ENCODE results near the gene TMEM30B.
"Not testable (repeated sequence)": the region's sequence is repeated elsewhere in the genome, so short reads cannot be mapped to it uniquely, and the experiment has no call there.

TMEM30B gene

GRCh38 chr14:61252369-61253063 lies 28.6 kb downstream of the TMEM30B start:
- Histone ChIP-seq H3K36me3 (ENCODE audit: control insufficient read depth, insufficient read depth, low read length, severe bottlenecking) (no peaks in the 10 kb centered on the region), H3K4me3 (ENCODE audit: low read length) (peak overlapping the region; percentile 22)

GRCh38 chr14:61250063-61250462 lies 31.1 kb downstream of the TMEM30B start:
- no peak overlapping the region for H3K9ac ChIP-seq (ENCODE audit: low read length)
- no peaks in the 10 kb centered on the region for H3K27me3 ChIP-seq (replicated peaks; ENCODE audit: control insufficient read depth, insufficient read depth, low read length)
- no peaks in the 10 kb centered on the region for H3K36me3 ChIP-seq (ENCODE audit: control insufficient read depth, insufficient read depth, low read length, severe bottlenecking)
- H3K4me1 ChIP-seq (ENCODE audit: control insufficient read depth, insufficient read depth, low read length) = peaks cover 6% of the 10 kb centered on the region
- no peaks in the 10 kb centered on the region for H3K9me3 ChIP-seq (ENCODE audit: control insufficient read depth, low read length)
- H3K4me3 ChIP-seq (ENCODE audit: low read length) = no peak overlapping the region
- no peak for DNase-seq (ENCODE audit: low read depth)

More at GRCh38 chr14:61252369-61253063, 28.6 kb downstream of the TMEM30B start:
- H3K27me3 ChIP-seq (replicated peaks; ENCODE audit: control insufficient read depth, insufficient read depth, low read length) = no peaks in the 10 kb centered on the region
- H3K4me1 ChIP-seq (ENCODE audit: control insufficient read depth, insufficient read depth, low read length) = peaks cover 6% of the 10 kb centered on the region
- DNase-seq (ENCODE audit: low read depth) = peak; percentile 98
- H3K9ac ChIP-seq (ENCODE audit: low read length) = peak overlapping the region; percentile 71
- H3K9me3 ChIP-seq (ENCODE audit: control insufficient read depth, low read length) = no peaks in the 10 kb centered on the region

- no peaks in the 10 kb centered on the region for H3K27me3 ChIP-seq (replicated peaks; ENCODE audit: control insufficient read depth, insufficient read depth, low read length)
- H3K4me1 ChIP-seq (ENCODE audit: control insufficient read depth, insufficient read depth, low read length) = peaks cover 6% of the 10 kb centered on the region
- DNase-seq (ENCODE audit: low read depth) = peak; percentile 48
- H3K4me3 ChIP-seq (ENCODE audit: low read length) = no peak overlapping the region
- no peak overlapping the region for H3K9ac ChIP-seq (ENCODE audit: low read length)
- no peaks in the 10 kb centered on the region for H3K9me3 ChIP-seq (ENCODE audit: control insufficient read depth, low read length)
- H3K36me3 ChIP-seq (ENCODE audit: control insufficient read depth, insufficient read depth, low read length, severe bottlenecking) = no peaks in the 10 kb centered on the region
Measured at GRCh38 chr14:61247935-61248334, 33.2 kb downstream of the TMEM30B start.

- H3K4me3 ChIP-seq (ENCODE audit: low read length) = no peak overlapping the region
- no peaks in the 10 kb centered on the region for H3K27me3 ChIP-seq (replicated peaks; ENCODE audit: control insufficient read depth, insufficient read depth, low read length)
- no peak overlapping the region for H3K9ac ChIP-seq (ENCODE audit: low read length)
- no peaks in the 10 kb centered on the region for H3K9me3 ChIP-seq (ENCODE audit: control insufficient read depth, low read length)
- no peak for DNase-seq (ENCODE audit: low read depth)
- no peaks in the 10 kb centered on the region for H3K4me1 ChIP-seq (ENCODE audit: control insufficient read depth, insufficient read depth, low read length)
- no peaks in the 10 kb centered on the region for H3K36me3 ChIP-seq (ENCODE audit: control insufficient read depth, insufficient read depth, low read length, severe bottlenecking)
Measured at GRCh38 chr14:61246721-61247120, 34.4 kb downstream of the TMEM30B start.

GRCh38 chr14:61244009-61244408 lies 37.1 kb downstream of the TMEM30B start:
- H3K4me3 ChIP-seq (ENCODE audit: low read length) = no peak overlapping the region
- H3K9me3 ChIP-seq (ENCODE audit: control insufficient read depth, low read length) = peaks cover 13% of the 10 kb centered on the region
- no peak overlapping the region for H3K9ac ChIP-seq (ENCODE audit: low read length)
- H3K36me3 ChIP-seq (ENCODE audit: control insufficient read depth, insufficient read depth, low read length, severe bottlenecking) = no peaks in the 10 kb centered on the region
- H3K27me3 ChIP-seq (replicated peaks; ENCODE audit: control insufficient read depth, insufficient read depth, low read length) = no peaks in the 10 kb centered on the region
- no peaks in the 10 kb centered on the region for H3K4me1 ChIP-seq (ENCODE audit: control insufficient read depth, insufficient read depth, low read length)
- no peak for DNase-seq (ENCODE audit: low read depth)

- peaks cover 13% of the 10 kb centered on the region for H3K9me3 ChIP-seq (ENCODE audit: control insufficient read depth, low read length)
- H3K27me3 ChIP-seq (replicated peaks; ENCODE audit: control insufficient read depth, insufficient read depth, low read length) = no peaks in the 10 kb centered on the region
- no peak for DNase-seq (ENCODE audit: low read depth)
- no peaks in the 10 kb centered on the region for H3K36me3 ChIP-seq (ENCODE audit: control insufficient read depth, insufficient read depth, low read length, severe bottlenecking)
- no peak overlapping the region for H3K4me3 ChIP-seq (ENCODE audit: low read length)
- H3K4me1 ChIP-seq (ENCODE audit: control insufficient read depth, insufficient read depth, low read length) = peaks cover 8% of the 10 kb centered on the region
- no peak overlapping the region for H3K9ac ChIP-seq (ENCODE audit: low read length)
Measured at GRCh38 chr14:61240206-61240605, 40.9 kb downstream of the TMEM30B start.

- not testable (repeated sequence) for H3K4me3 ChIP-seq (ENCODE audit: low read length); H3K36me3 ChIP-seq (ENCODE audit: control insufficient read depth, insufficient read depth, low read length, severe bottlenecking); H3K27me3 ChIP-seq (replicated peaks; ENCODE audit: control insufficient read depth, insufficient read depth, low read length); DNase-seq (ENCODE audit: low read depth); H3K9ac ChIP-seq (ENCODE audit: low read length)
- Histone ChIP-seq H3K4me1 (ENCODE audit: control insufficient read depth, insufficient read depth, low read length) (peaks cover 17% of the 10 kb centered on the region), H3K9me3 (ENCODE audit: control insufficient read depth, low read length) (peaks cover 13% of the 10 kb centered on the region)
Measured at GRCh38 chr14:61239285-61239684, 41.9 kb downstream of the TMEM30B start.

- DNase-seq (ENCODE audit: low read depth) = no peak
- Histone ChIP-seq H3K9ac (ENCODE audit: low read length) (no peak overlapping the region), H3K27me3 (replicated peaks; ENCODE audit: control insufficient read depth, insufficient read depth, low read length) (no peaks in the 10 kb centered on the region), H3K9me3 (ENCODE audit: control insufficient read depth, low read length) (peaks cover 13% of the 10 kb centered on the region), H3K4me3 (ENCODE audit: low read length) (no peak overlapping the region), H3K4me1 (ENCODE audit: control insufficient read depth, insufficient read depth, low read length) (peaks cover 23% of the 10 kb centered on the region), H3K36me3 (ENCODE audit: control insufficient read depth, insufficient read depth, low read length, severe bottlenecking) (no peaks in the 10 kb centered on the region)
Measured at GRCh38 chr14:61238611-61239245, 42.4 kb downstream of the TMEM30B start.

- peaks cover 34% of the 10 kb centered on the region for H3K4me1 ChIP-seq (ENCODE audit: control insufficient read depth, insufficient read depth, low read length)
- H3K27me3 ChIP-seq (replicated peaks; ENCODE audit: control insufficient read depth, insufficient read depth, low read length) = no peaks in the 10 kb centered on the region
- no peaks in the 10 kb centered on the region for H3K36me3 ChIP-seq (ENCODE audit: control insufficient read depth, insufficient read depth, low read length, severe bottlenecking)
- H3K9me3 ChIP-seq (ENCODE audit: control insufficient read depth, low read length) = no peaks in the 10 kb centered on the region
- no peak overlapping the region for H3K9ac ChIP-seq (ENCODE audit: low read length)
- no peak overlapping the region for H3K4me3 ChIP-seq (ENCODE audit: low read length)
- no peak for DNase-seq (ENCODE audit: low read depth)
Measured at GRCh38 chr14:61234215-61234916, 46.8 kb downstream of the TMEM30B start.

GRCh38 chr14:61233436-61233956 lies 47.6 kb downstream of the TMEM30B start:
- H3K4me1 ChIP-seq (ENCODE audit: control insufficient read depth, insufficient read depth, low read length) = peaks cover 38% of the 10 kb centered on the region
- H3K36me3 ChIP-seq (ENCODE audit: control insufficient read depth, insufficient read depth, low read length, severe bottlenecking) = no peaks in the 10 kb centered on the region
- no peak for DNase-seq (ENCODE audit: low read depth)
- no peak overlapping the region for H3K4me3 ChIP-seq (ENCODE audit: low read length)
- H3K9me3 ChIP-seq (ENCODE audit: control insufficient read depth, low read length) = no peaks in the 10 kb centered on the region
- no peaks in the 10 kb centered on the region for H3K27me3 ChIP-seq (replicated peaks; ENCODE audit: control insufficient read depth, insufficient read depth, low read length)
- no peak overlapping the region for H3K9ac ChIP-seq (ENCODE audit: low read length)

- peaks cover 38% of the 10 kb centered on the region for H3K4me1 ChIP-seq (ENCODE audit: control insufficient read depth, insufficient read depth, low read length)
- no peak for DNase-seq (ENCODE audit: low read depth)
- H3K9me3 ChIP-seq (ENCODE audit: control insufficient read depth, low read length) = no peaks in the 10 kb centered on the region
- H3K36me3 ChIP-seq (ENCODE audit: control insufficient read depth, insufficient read depth, low read length, severe bottlenecking) = no peaks in the 10 kb centered on the region
- H3K27me3 ChIP-seq (replicated peaks; ENCODE audit: control insufficient read depth, insufficient read depth, low read length) = no peaks in the 10 kb centered on the region
- no peak overlapping the region for H3K4me3 ChIP-seq (ENCODE audit: low read length)
- no peak overlapping the region for H3K9ac ChIP-seq (ENCODE audit: low read length)
Measured at GRCh38 chr14:61231810-61232209, 49.3 kb downstream of the TMEM30B start.

Measured in adipocyte (in vitro differentiated cells).